H9 (cell line): Measurements from ENCODE around the gene MICA. TPM values are rescaled to one million over a fixed set of nuclear protein-coding genes. Genes with fewer than 3 reads are reported as not detected.

Experiments used
- DNase-seq: peaks from one replicate; pipeline ENCODE4 v3.0.0-alpha.2; 2017
- H2AFZ ChIP-seq: one replicate; pipeline ENCODE4 v1.6.1; 2013; ENCODE audit warnings: mild to moderate bottlenecking, low read length, control low read depth, moderate library complexity
- H2AK5ac ChIP-seq: 2 replicates; pipeline ENCODE4 v1.6.1; 2013; ENCODE audit warnings: low read length, control low read depth, mixed read lengths; ENCODE audit not compliant: insufficient read length
- H2BK120ac ChIP-seq: one replicate; pipeline ENCODE4 v1.6.1; 2013; ENCODE audit warnings: low read depth, mild to moderate bottlenecking, low read length, control low read depth, inconsistent platforms; ENCODE audit not compliant: poor library complexity, severe bottlenecking
- H2BK12ac ChIP-seq: 2 replicates; pipeline ENCODE4 v1.6.1; 2013; ENCODE audit warnings: low read length, control low read depth, mixed read lengths, low read depth; ENCODE audit not compliant: insufficient read length
- H2BK15ac ChIP-seq: 2 replicates; pipeline ENCODE4 v1.6.1; 2013; ENCODE audit warnings: low read depth, low read length, control low read depth
- H2BK20ac ChIP-seq: one replicate; pipeline ENCODE4 v1.6.1; 2013; ENCODE audit warnings: low read depth, mild to moderate bottlenecking, low read length, control low read depth, inconsistent platforms; ENCODE audit not compliant: poor library complexity, severe bottlenecking
- H2BK5ac ChIP-seq: 2 replicates; pipeline ENCODE4 v1.6.1; 2013; ENCODE audit warnings: low read length, control low read depth, mixed read lengths; ENCODE audit not compliant: insufficient read length
- H3K14ac ChIP-seq: 2 replicates; pipeline ENCODE4 v1.6.1; 2013; ENCODE audit warnings: low read length, control low read depth; ENCODE audit not compliant: insufficient read depth
- H3K18ac ChIP-seq: 2 replicates; pipeline ENCODE4 v1.6.1; 2013; ENCODE audit warnings: low read depth, mild to moderate bottlenecking, mixed read lengths, low read length, control low read depth; ENCODE audit not compliant: insufficient read length
- H3K23ac ChIP-seq: 2 replicates; pipeline ENCODE4 v1.6.1; 2013; ENCODE audit warnings: low read length, control low read depth, mixed read lengths, low read depth; ENCODE audit not compliant: insufficient read length
- H3K23me2 ChIP-seq: 2 replicates; pipeline ENCODE4 v1.6.1; 2013; ENCODE audit warnings: low read depth, mild to moderate bottlenecking, mixed read lengths, low read length, control low read depth; ENCODE audit not compliant: insufficient read length, poor library complexity, severe bottlenecking
- H3K27ac ChIP-seq: 2 replicates; pipeline ENCODE4 v1.5.1; 2013; ENCODE audit warnings: low read length, control low read depth, mixed read lengths, low read depth; ENCODE audit not compliant: insufficient read length
- H3K27me3 ChIP-seq: 2 replicates; pipeline ENCODE4 v1.6.1; 2013; ENCODE audit warnings: low read length, control low read depth, inconsistent platforms; ENCODE audit not compliant: insufficient read depth
- H3K4ac ChIP-seq: 2 replicates; pipeline ENCODE4 v1.6.1; 2013; ENCODE audit warnings: low read depth, mild to moderate bottlenecking, control low read depth, inconsistent platforms, low read length, moderate library complexity
- H3K4me1 ChIP-seq: 2 replicates; pipeline ENCODE4 v1.6.1; 2013; ENCODE audit warnings: low read length, control low read depth, inconsistent platforms; ENCODE audit not compliant: insufficient read depth
- H3K4me2 ChIP-seq: 2 replicates; pipeline ENCODE4 v1.6.1; 2013; ENCODE audit warnings: low read length, control low read depth, mixed read lengths; ENCODE audit not compliant: insufficient read length, insufficient read depth
- H3K56ac ChIP-seq: 2 replicates; pipeline ENCODE4 v1.6.1; 2013; ENCODE audit warnings: low read depth, mild to moderate bottlenecking, mixed read lengths, low read length, control low read depth; ENCODE audit not compliant: insufficient read length
- H3K79me1 ChIP-seq: 2 replicates; pipeline ENCODE4 v1.6.1; 2013; ENCODE audit warnings: low read depth, mild to moderate bottlenecking, moderate library complexity, low read length, control low read depth, inconsistent platforms; ENCODE audit not compliant: insufficient read depth, poor library complexity, severe bottlenecking
- H3K79me2 ChIP-seq: 2 replicates; pipeline ENCODE4 v1.6.1; 2013; ENCODE audit warnings: low read length, control low read depth, inconsistent platforms; ENCODE audit not compliant: insufficient read depth
- H3K9ac ChIP-seq: 2 replicates; pipeline ENCODE4 v1.6.1; 2013; ENCODE audit warnings: low read length, control low read depth, mixed read lengths; ENCODE audit not compliant: insufficient read length; ENCODE audit errors: extremely low read depth
- H3K9me3 ChIP-seq: one replicate; pipeline ENCODE4 v1.6.1; 2013; ENCODE audit warnings: low read depth, low read length, inconsistent platforms; ENCODE audit not compliant: control insufficient read depth
- H3T11ph ChIP-seq: one replicate; pipeline ENCODE4 v1.6.1; 2013; ENCODE audit warnings: mild to moderate bottlenecking, low read length, control low read depth, inconsistent platforms
- H4K20me1 ChIP-seq: one replicate; pipeline ENCODE4 v1.6.1; 2013; ENCODE audit not compliant: control insufficient read depth, insufficient read length, insufficient read depth
- H4K5ac ChIP-seq: 2 replicates; pipeline ENCODE4 v1.6.1; 2013; ENCODE audit warnings: low read depth, mild to moderate bottlenecking, mixed read lengths, low read length, control low read depth; ENCODE audit not compliant: insufficient read length
- H4K8ac ChIP-seq: replicated peaks from 2 replicates; pipeline ENCODE4 v1.6.1; 2013; ENCODE audit warnings: low read length, control low read depth, mixed read lengths, low read depth; ENCODE audit not compliant: insufficient read length
- H4K91ac ChIP-seq: 2 replicates; pipeline ENCODE4 v1.6.1; 2013; ENCODE audit warnings: low read depth, mild to moderate bottlenecking, moderate library complexity, mixed read lengths, low read length, control low read depth; ENCODE audit not compliant: insufficient read length
- H3K27ac Mint-ChIP-seq, 3 experiments: 2 replicates in 2 of 3; 3 replicates in 1 of 3; pipeline ENCODE4 v1.8.0; 2020 to 2021; ENCODE audit warnings: mixed read lengths in 3 of 3, mild to moderate bottlenecking in 1 of 3, moderate library complexity in 1 of 3
- H3K27me3 Mint-ChIP-seq: 2 replicates; pipeline ENCODE4 v1.8.0; 2021; ENCODE audit warnings: low read depth, mild to moderate bottlenecking, moderate library complexity, mixed read lengths
- H3K36me3 Mint-ChIP-seq, 3 experiments: 2 replicates in 2 of 3; 3 replicates in 1 of 3; pipeline ENCODE4 v1.8.0; 2020 to 2021; ENCODE audit warnings: low read depth in 3 of 3, mixed read lengths in 3 of 3; ENCODE audit not compliant: insufficient read depth in 1 of 3
- H3K4me1 Mint-ChIP-seq, 2 experiments: 2 replicates each; pipeline ENCODE4 v1.8.0; 2020; ENCODE audit warnings: mixed read lengths in 2 of 2
- H3K4me3 Mint-ChIP-seq, 2 experiments: 2 replicates in 1 of 2; 3 replicates in 1 of 2; pipeline ENCODE4 v1.8.0; 2020 to 2021; ENCODE audit warnings: mild to moderate bottlenecking in 2 of 2, mixed read lengths in 2 of 2, moderate library complexity in 1 of 2
- H3K9me3 Mint-ChIP-seq, 2 experiments: 2 replicates in 1 of 2; 3 replicates in 1 of 2; pipeline ENCODE4 v1.8.0; 2020; ENCODE audit warnings: mild to moderate bottlenecking in 2 of 2, mixed read lengths in 2 of 2, moderate library complexity in 1 of 2
- WGBS: extraction: QIAGEN DNeasy Blood & Tissue Kit; methylation state at CpG from one replicate; pipeline ENCODE4 v1.1.7; 2013; ENCODE audit warnings: missing lambda C conversion rate, low lambda C conversion rate, mixed read lengths; ENCODE audit not compliant: insufficient read length; ENCODE audit errors: extremely low coverage; 5-methylcytosine and 5-hydroxymethylcytosine counted together
- long read RNA-seq: library from polyadenylated mRNA; unstranded; transcript quantifications from one replicate; pipeline ENCODE4 v2.0.0, GENCODE V29; 2020
- total RNA-seq: library from RNA; stranded (reverse); gene quantifications from 2 replicates; pipeline ENCODE4 v1.2.1, GENCODE V29; 2021
- TF ChIP-seq, protein P1 (sequence below): fragments of 200-600 bp; sonication (generic); conservative IDR thresholded peaks from 3 replicates; pipeline ENCODE4 v1.8.0; 2021; ENCODE audit warnings: antibody characterized with exemption, mild to moderate bottlenecking

Gene MICA
- total RNA-seq = 8.5 and 8.8 TPM in 2 replicates
- long read RNA-seq, transcript MICA-209 (6 exons, 1,386 nt) = major isoform, 29 of 36 reads
- long read RNA-seq, partial matches to known transcripts = 0 of 36 reads
- long read RNA-seq, other reads (novel, unspliced or antisense) = 7 of 36 reads

DNA sequence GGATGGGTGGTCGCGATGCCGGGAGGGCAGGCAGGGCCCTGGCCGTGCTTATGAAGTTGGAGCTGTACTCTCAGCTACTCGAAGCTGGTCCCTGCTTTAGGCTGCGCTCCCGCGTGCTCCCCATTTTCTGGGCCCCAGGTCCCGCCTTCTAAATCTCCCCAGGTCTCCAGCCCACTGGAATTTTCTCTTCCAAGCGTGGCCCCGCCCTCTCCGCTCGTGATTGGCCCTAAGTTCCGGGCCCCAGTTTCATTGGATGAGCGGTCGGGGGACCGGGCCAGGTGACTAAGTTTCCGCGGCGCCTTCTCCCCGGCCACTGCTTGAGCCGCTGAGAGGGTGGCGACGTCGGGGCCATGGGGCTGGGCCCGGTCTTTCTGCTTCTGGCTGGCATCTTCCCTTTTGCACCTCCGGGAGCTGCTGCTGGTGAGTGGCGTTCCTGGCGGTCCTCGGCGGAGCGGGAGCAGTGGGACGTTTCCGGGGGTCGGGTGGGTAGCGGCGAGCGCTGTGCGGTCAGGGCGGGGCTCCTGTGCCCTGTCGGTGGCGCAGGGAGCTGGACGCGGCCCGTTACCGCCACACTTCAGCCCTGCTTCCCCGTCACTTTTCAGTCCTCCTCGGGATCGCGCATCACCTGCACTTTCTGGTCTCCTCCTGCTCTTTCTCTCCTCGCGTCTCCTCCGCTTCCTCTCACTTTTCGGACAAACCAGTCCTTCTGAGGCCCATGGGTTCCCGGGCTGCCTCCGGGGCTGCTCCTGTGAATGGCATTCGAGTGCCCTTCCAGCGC is at the start of gene MICA:
Gene MICA (plus strand): TSS at position 313 of the 778 bp plus-strand sequence. CDS start 38 bp downstream, at position 351.
- Histone ChIP-seq H4K91ac (no peak within 1 kb of the TSS), H3K4me2 (peak within 1 kb of the TSS; percentile 61), H3T11ph (no peak within 1 kb of the TSS), H3K14ac (peak within 1 kb of the TSS; percentile 72; the same call in 1 of the 2 replicates), H3K27ac (no peak within 1 kb of the TSS), H3K27me3 (peaks cover 4% of the 10 kb centered on the region; the same call in 1 of the 2 replicates), H2BK120ac (no peak within 1 kb of the TSS), H2BK20ac (no peak within 1 kb of the TSS), H3K9ac (peak within 1 kb of the TSS; percentile 71), H3K23ac (no peak within 1 kb of the TSS), H3K9me3 (no peaks in the 10 kb centered on the region), H2BK5ac (no peak within 1 kb of the TSS), H3K4me1 (peaks cover 5% of the 10 kb centered on the region; the same call in 1 of the 2 replicates), H4K20me1 (no peaks in the 10 kb centered on the region), H4K5ac (no peak within 1 kb of the TSS), H3K79me2 (peaks cover 22% of the 10 kb centered on the region; the same call in 1 of the 2 replicates), H3K18ac (peak within 1 kb of the TSS; percentile 67), H3K79me1 (no peaks in the 10 kb centered on the region), H2BK15ac (no peak within 1 kb of the TSS), H2AK5ac (no peak within 1 kb of the TSS), H2BK12ac (no peak within 1 kb of the TSS), H4K8ac (no peak within 1 kb of the TSS), H3K56ac (no peak within 1 kb of the TSS), H3K23me2 (peaks cover 15% of the 10 kb centered on the region), H3K4ac (no peak within 1 kb of the TSS), H2AFZ (no peak within 1 kb of the TSS)
- Mint-ChIP-seq H3K36me3 (peaks cover 2 to 5% (median 3%) of the 10 kb centered on the region in 3 experiments; a peak in 6 of 7 replicates), H3K4me3 (peak within 1 kb of the TSS; percentile 93 to 94), H3K9me3 (peaks cover 7 to 9% of the 10 kb centered on the region in 2 experiments), H3K4me1 (peaks cover 47 to 50% of the 10 kb centered on the region in 2 experiments), H3K27me3 (peaks cover 36% of the 10 kb centered on the region), H3K27ac (peak within 1 kb of the TSS; percentile 90 to 97 (median 92); a peak in 6 of 7 replicates)
- TF ChIP-seq, protein P1, sequence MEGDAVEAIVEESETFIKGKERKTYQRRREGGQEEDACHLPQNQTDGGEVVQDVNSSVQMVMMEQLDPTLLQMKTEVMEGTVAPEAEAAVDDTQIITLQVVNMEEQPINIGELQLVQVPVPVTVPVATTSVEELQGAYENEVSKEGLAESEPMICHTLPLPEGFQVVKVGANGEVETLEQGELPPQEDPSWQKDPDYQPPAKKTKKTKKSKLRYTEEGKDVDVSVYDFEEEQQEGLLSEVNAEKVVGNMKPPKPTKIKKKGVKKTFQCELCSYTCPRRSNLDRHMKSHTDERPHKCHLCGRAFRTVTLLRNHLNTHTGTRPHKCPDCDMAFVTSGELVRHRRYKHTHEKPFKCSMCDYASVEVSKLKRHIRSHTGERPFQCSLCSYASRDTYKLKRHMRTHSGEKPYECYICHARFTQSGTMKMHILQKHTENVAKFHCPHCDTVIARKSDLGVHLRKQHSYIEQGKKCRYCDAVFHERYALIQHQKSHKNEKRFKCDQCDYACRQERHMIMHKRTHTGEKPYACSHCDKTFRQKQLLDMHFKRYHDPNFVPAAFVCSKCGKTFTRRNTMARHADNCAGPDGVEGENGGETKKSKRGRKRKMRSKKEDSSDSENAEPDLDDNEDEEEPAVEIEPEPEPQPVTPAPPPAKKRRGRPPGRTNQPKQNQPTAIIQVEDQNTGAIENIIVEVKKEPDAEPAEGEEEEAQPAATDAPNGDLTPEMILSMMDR = no peak; the same call in 1 of the 3 replicates
- no CpG with 5 or more reads among the region's 58 CpGs for WGBS
- DNase-seq = peak; percentile 94
